Measurements from ENCODE around the gene IRF6.

The IRF6 gene

GRCh38 chr1:209810783-209811182 lies 4.8 kb upstream of the IRF6 start:
- no peak for TF ChIP-seq YY1 (IDR thresholded peaks at IDR 0.05; ENCODE audit: insufficient read depth, insufficient read length)
- no peak overlapping the region for H3K4me3 ChIP-seq (ENCODE audit: insufficient read length, low read depth)
- H3K4me1 ChIP-seq (ENCODE audit: insufficient read depth, insufficient read length), result peaks cover 2% of the 10 kb centered on the region
- no peaks in the 10 kb centered on the region for H3K27me3 ChIP-seq (ENCODE audit: insufficient read depth, insufficient read length)
- DNase-seq (ENCODE audit: low read depth, low spot score), result no peak
- H3K9me3 ChIP-seq (ENCODE audit: insufficient read depth, low read length), result no peaks in the 10 kb centered on the region
- no peaks in the 10 kb centered on the region for H3K36me3 ChIP-seq (ENCODE audit: insufficient read depth, insufficient read length, low read length)
- H3K9ac ChIP-seq (ENCODE audit: insufficient read length, low read depth), result no peak overlapping the region

GRCh38 chr1:209809611-209810010 lies 3.7 kb upstream of the IRF6 start:
- no peaks in the 10 kb centered on the region for H3K9me3 ChIP-seq (ENCODE audit: insufficient read depth, low read length)
- H3K4me1 ChIP-seq (ENCODE audit: insufficient read depth, insufficient read length), result peaks cover 3% of the 10 kb centered on the region
- DNase-seq (ENCODE audit: low read depth, low spot score), result no peak
- no peaks in the 10 kb centered on the region for H3K36me3 ChIP-seq (ENCODE audit: insufficient read depth, insufficient read length, low read length)
- no peak overlapping the region for H3K4me3 ChIP-seq (ENCODE audit: insufficient read length, low read depth)
- no peaks in the 10 kb centered on the region for H3K27me3 ChIP-seq (ENCODE audit: insufficient read depth, insufficient read length)
- TF ChIP-seq YY1 (IDR thresholded peaks at IDR 0.05; ENCODE audit: insufficient read depth, insufficient read length), result no peak
- no peak for TF ChIP-seq SUZ12 (IDR thresholded peaks at IDR 0.05; ENCODE audit: extremely low read depth, insufficient read depth, insufficient read length)
- no peak for TF ChIP-seq ZNF274 (IDR thresholded peaks at IDR 0.05; ENCODE audit: low read depth, low read length)
- no peak overlapping the region for H3K9ac ChIP-seq (ENCODE audit: insufficient read length, low read depth)

- no peak for TF ChIP-seq SUZ12 (IDR thresholded peaks at IDR 0.05; ENCODE audit: extremely low read depth, insufficient read depth, insufficient read length)
- TF ChIP-seq YY1 (IDR thresholded peaks at IDR 0.05; ENCODE audit: insufficient read depth, insufficient read length), result no peak
- no peak for TF ChIP-seq ZNF274 (IDR thresholded peaks at IDR 0.05; ENCODE audit: low read depth, low read length)
- no peak for DNase-seq (ENCODE audit: low read depth, low spot score)
- no peak overlapping the region for H3K4me3 ChIP-seq (ENCODE audit: insufficient read length, low read depth)
- no peak overlapping the region for H3K9ac ChIP-seq (ENCODE audit: insufficient read length, low read depth)
- peaks cover 3% of the 10 kb centered on the region for H3K4me1 ChIP-seq (ENCODE audit: insufficient read depth, insufficient read length)
- no peaks in the 10 kb centered on the region for H3K9me3 ChIP-seq (ENCODE audit: insufficient read depth, low read length)
- H3K27me3 ChIP-seq (ENCODE audit: insufficient read depth, insufficient read length), result no peaks in the 10 kb centered on the region
- no peaks in the 10 kb centered on the region for H3K36me3 ChIP-seq (ENCODE audit: insufficient read depth, insufficient read length, low read length)
Observed at GRCh38 chr1:209808059-209808581, 2.2 kb upstream of the IRF6 start.

- H3K4me3 ChIP-seq (ENCODE audit: insufficient read length, low read depth), result no peak overlapping the region
Observed at GRCh38 chr1:209807509-209807908, 1.6 kb upstream of the IRF6 start.

GRCh38 chr1:209805341-209805781 lies 581 bp downstream of the IRF6 start:
- no peaks in the 10 kb centered on the region for H3K27me3 ChIP-seq (ENCODE audit: insufficient read depth, insufficient read length)
- H3K4me3 ChIP-seq (ENCODE audit: insufficient read length, low read depth), result peak overlapping the region; percentile 62
- no peak for TF ChIP-seq YY1 (IDR thresholded peaks at IDR 0.05; ENCODE audit: insufficient read depth, insufficient read length)
- TF ChIP-seq SUZ12 (IDR thresholded peaks at IDR 0.05; ENCODE audit: extremely low read depth, insufficient read depth, insufficient read length), result no peak
- TF ChIP-seq ZNF274 (IDR thresholded peaks at IDR 0.05; ENCODE audit: low read depth, low read length), result no peak
- no peak for DNase-seq (ENCODE audit: low read depth, low spot score)
- H3K9me3 ChIP-seq (ENCODE audit: insufficient read depth, low read length), result no peaks in the 10 kb centered on the region
- H3K4me1 ChIP-seq (ENCODE audit: insufficient read depth, insufficient read length), result peaks cover 3% of the 10 kb centered on the region
- H3K36me3 ChIP-seq (ENCODE audit: insufficient read depth, insufficient read length, low read length), result no peaks in the 10 kb centered on the region
- peak overlapping the region; percentile 61 for H3K9ac ChIP-seq (ENCODE audit: insufficient read length, low read depth)

More at GRCh38 chr1:209807509-209807908, 1.6 kb upstream of the IRF6 start:
- no peak for DNase-seq (ENCODE audit: low read depth, low spot score)
- H3K9me3 ChIP-seq (ENCODE audit: insufficient read depth, low read length), result no peaks in the 10 kb centered on the region
- no peaks in the 10 kb centered on the region for H3K27me3 ChIP-seq (ENCODE audit: insufficient read depth, insufficient read length)
- peaks cover 3% of the 10 kb centered on the region for H3K4me1 ChIP-seq (ENCODE audit: insufficient read depth, insufficient read length)
- TF ChIP-seq ZNF274 (IDR thresholded peaks at IDR 0.05; ENCODE audit: low read depth, low read length) (no peak), YY1 (IDR thresholded peaks at IDR 0.05; ENCODE audit: insufficient read depth, insufficient read length) (no peak)
- peak overlapping the region; percentile 37 for H3K9ac ChIP-seq (ENCODE audit: insufficient read length, low read depth)
- no peaks in the 10 kb centered on the region for H3K36me3 ChIP-seq (ENCODE audit: insufficient read depth, insufficient read length, low read length)

- no peaks in the 10 kb centered on the region for H3K36me3 ChIP-seq (ENCODE audit: insufficient read depth, insufficient read length, low read length)
- DNase-seq (ENCODE audit: low read depth, low spot score), result no peak
- H3K9ac ChIP-seq (ENCODE audit: insufficient read length, low read depth), result no peak overlapping the region
- H3K4me3 ChIP-seq (ENCODE audit: insufficient read length, low read depth), result no peak overlapping the region
- no peaks in the 10 kb centered on the region for H3K27me3 ChIP-seq (ENCODE audit: insufficient read depth, insufficient read length)
- no peaks in the 10 kb centered on the region for H3K9me3 ChIP-seq (ENCODE audit: insufficient read depth, low read length)
- peaks cover 3% of the 10 kb centered on the region for H3K4me1 ChIP-seq (ENCODE audit: insufficient read depth, insufficient read length)
- TF ChIP-seq YY1 (IDR thresholded peaks at IDR 0.05; ENCODE audit: insufficient read depth, insufficient read length) (no peak), ZNF274 (IDR thresholded peaks at IDR 0.05; ENCODE audit: low read depth, low read length) (no peak), SUZ12 (IDR thresholded peaks at IDR 0.05; ENCODE audit: extremely low read depth, insufficient read depth, insufficient read length) (no peak)
Observed at GRCh38 chr1:209803568-209803967, 2.4 kb downstream of the IRF6 start.

- H3K9ac ChIP-seq (ENCODE audit: insufficient read length, low read depth), result no peak overlapping the region
- no peak overlapping the region for H3K4me3 ChIP-seq (ENCODE audit: insufficient read length, low read depth)
- H3K9me3 ChIP-seq (ENCODE audit: insufficient read depth, low read length), result no peaks in the 10 kb centered on the region
- peaks cover 3% of the 10 kb centered on the region for H3K4me1 ChIP-seq (ENCODE audit: insufficient read depth, insufficient read length)
- no peaks in the 10 kb centered on the region for H3K36me3 ChIP-seq (ENCODE audit: insufficient read depth, insufficient read length, low read length)
- DNase-seq (ENCODE audit: low read depth, low spot score), result no peak
- TF ChIP-seq YY1 (IDR thresholded peaks at IDR 0.05; ENCODE audit: insufficient read depth, insufficient read length) (no peak), SUZ12 (IDR thresholded peaks at IDR 0.05; ENCODE audit: extremely low read depth, insufficient read depth, insufficient read length) (no peak), ZNF274 (IDR thresholded peaks at IDR 0.05; ENCODE audit: low read depth, low read length) (no peak)
- H3K27me3 ChIP-seq (ENCODE audit: insufficient read depth, insufficient read length), result no peaks in the 10 kb centered on the region
Observed at GRCh38 chr1:209802780-209803152, 3.2 kb downstream of the IRF6 start.
